Spleen (tissue), 11 donors: Measurements from ENCODE around the gene GPRC5C. TPM values are rescaled to one million over a fixed set of nuclear protein-coding genes. Genes with fewer than 3 reads are reported as not detected.

Experiments used
- DNase-seq: peaks from one replicate; pipeline ENCODE4 v3.0.0-alpha.2; 2020
- H3K27ac ChIP-seq, 8 donors: fragments of 200-600 bp; sonication (generic) in 7 of 8; 1 replicate in 4 of 8; 2 replicates in 4 of 8; pipeline versions ENCODE4 v1.5.0 to v1.8.0; 2016 to 2021; ENCODE audit warnings: inconsistent platforms in 4 of 8, mild to moderate bottlenecking in 4 of 8, moderate library complexity in 1 of 8
- H3K27me3 ChIP-seq, 7 donors: fragments of 200-600 bp; sonication (generic) in 6 of 7; replicated peaks in 1 of 7; 1 replicate in 4 of 7; 2 replicates in 3 of 7; pipeline versions ENCODE4 v1.5.0 to v1.8.0; 2016 to 2021; ENCODE audit warnings: inconsistent platforms in 3 of 7, mild to moderate bottlenecking in 1 of 7
- H3K36me3 ChIP-seq, 6 donors: fragments of 200-600 bp; sonication (generic) in 5 of 6; 1 replicate in 4 of 6; 2 replicates in 2 of 6; pipeline versions ENCODE4 v1.5.0 to v1.8.0; 2016 to 2021; ENCODE audit warnings: inconsistent platforms in 2 of 6
- H3K4me1 ChIP-seq, 6 donors: fragments of 200-600 bp; sonication (generic) in 5 of 6; 1 replicate in 3 of 6; 2 replicates in 3 of 6; pipeline versions ENCODE4 v1.5.0 to v1.8.0; 2016 to 2021; ENCODE audit warnings: inconsistent platforms in 3 of 6
- H3K4me3 ChIP-seq, 8 donors: fragments of 200-600 bp; sonication (generic) in 7 of 8; 1 replicate in 4 of 8; 2 replicates in 4 of 8; pipeline versions ENCODE4 v1.5.0 to v1.8.0; 2016 to 2021; ENCODE audit warnings: inconsistent platforms in 4 of 8, mild to moderate bottlenecking in 4 of 8, moderate library complexity in 2 of 8
- H3K9me3 ChIP-seq, 8 donors: fragments of 200-600 bp; sonication (generic) in 7 of 8; 1 replicate in 4 of 8; 2 replicates in 4 of 8; pipeline versions ENCODE4 v1.5.0 to v1.8.0; 2016 to 2021; ENCODE audit warnings: inconsistent platforms in 4 of 8
- POLR2A ChIP-seq, 3 donors: fragments of 450-650 bp; IDR thresholded peaks; one replicate each; pipeline ENCODE4 v1.5.1; 2017; ENCODE audit warnings: antibody characterized with exemption in 3 of 3, mild to moderate bottlenecking in 1 of 3
- POLR2AphosphoS5 ChIP-seq, 3 donors: sonication (generic); formaldehyde crosslinking; IDR thresholded peaks; one replicate each; pipeline ENCODE4 v1.5.1; 2017; ENCODE audit warnings: antibody characterized with exemption in 3 of 3
- WGBS, 5 donors: extraction: QIAGEN DNeasy Blood & Tissue Kit in 3 of 5; methylation state at CpG; one replicate each; pipeline versions ENCODE4 v1.1.5 to v1.1.7; 2013 to 2018; 5-methylcytosine and 5-hydroxymethylcytosine counted together
- intact Hi-C: fragments of 100-400 bp; cut with DNase I; formaldehyde crosslinking; loops from one replicate; pipeline ENCODE4 v1.15.0; 2023; ENCODE audit warnings: low total_unique reads
- polyA plus RNA-seq, 3 donors: library from polyadenylated mRNA; stranded (reverse); fragments of 200-250 nt; gene quantifications; one replicate each; pipeline ENCODE4 v1.2.1, GENCODE V29; 2013
- total RNA-seq, 7 donors: library from RNA; depleted of rRNA in 3 of 7; stranded (reverse); fragments of >200 nt in 3 of 7; fragmentation: NEBNext Ultra II Directional in 4 of 7; extraction: Animal tissue kit (Norgen Biotek cat#: 25700) in 4 of 7; gene quantifications; one replicate each; pipeline versions ENCODE4 v1.1.0 to v1.2.1, GENCODE V29; 2016 to 2021
- TF ChIP-seq, protein P1 (sequence below), 11 experiments: fragments of 200-600 bp in 7 of 11; fragments of 450-650 bp in 4 of 11; sonication (generic) in 4 of 11; IDR thresholded peaks in 8 of 11; conservative IDR thresholded peaks in 3 of 11; 1 replicate in 7 of 11; 2 replicates in 4 of 11; pipeline versions ENCODE4 v1.4.0 to v1.8.0; 2016 to 2021; ENCODE audit warnings: antibody characterized with exemption in 11 of 11, inconsistent platforms in 4 of 11, mild to moderate bottlenecking in 1 of 11
- donor health status: healthy with polysubstance abuse.
- donor health status: DM: no; HTN: no; CAD: no; lungs with moderate emphysema.
- donor health status: DM: no; HTN: no; CAD: no.
- donor health status: Bipolar disorder and iron deficiency.
- donor health status: healthy.
- donor health status: DM: no; HTN: no; CAD: no.
- donor health status: DM: yes; HTN: yes; CAD: no.

GPRC5C gene
- total and polyA plus RNA-seq, 10 donors, result 11.0 to 70.0 (median 28.6) TPM

DNA sequence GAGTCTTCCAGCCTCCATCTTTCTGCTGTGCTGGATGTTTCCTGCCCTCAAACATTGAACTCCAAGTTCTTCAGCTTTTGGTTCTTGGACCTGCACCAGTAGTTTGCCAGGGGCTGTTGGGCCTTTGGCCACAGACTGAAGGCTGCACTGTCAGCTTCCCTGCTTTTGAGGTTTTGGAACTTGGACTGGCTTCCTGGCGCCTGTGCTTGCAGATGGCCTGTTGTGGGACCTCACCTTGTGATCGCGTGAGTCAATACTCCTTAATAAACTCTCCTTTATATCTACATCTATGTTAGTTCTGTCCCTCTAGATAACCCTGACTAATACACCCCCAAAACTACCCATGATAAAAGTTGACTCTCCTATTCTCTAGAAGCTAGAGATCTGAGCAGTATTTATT, 26.9 kb downstream of the GPRC5C start:
- Histone ChIP-seq H3K4me1 (peaks cover 15 to 84% (median 55%) of the 10 kb centered on the region in 6 donors), H3K4me3 (no peak overlapping the region), H3K27me3 (peaks cover 0 to 8% (median 0%) of the 10 kb centered on the region in 7 donors), H3K36me3 (no peaks in the 10 kb centered on the region), H3K9me3 (no peaks in the 10 kb centered on the region), H3K27ac (peak overlapping the region in 1 of 8 donors; percentile 30)
- DNase-seq, result no peak
- 58 to 89% (median 74%) methylated on average over 3 of the region's 3 CpGs for WGBS, 5 donors
- intact Hi-C loops, result loop anchor here (10.0 kb wide), 1 partner anchor 244 kb away; the partner anchor contains the start of gene TTYH2
- TF ChIP-seq, protein P1, sequence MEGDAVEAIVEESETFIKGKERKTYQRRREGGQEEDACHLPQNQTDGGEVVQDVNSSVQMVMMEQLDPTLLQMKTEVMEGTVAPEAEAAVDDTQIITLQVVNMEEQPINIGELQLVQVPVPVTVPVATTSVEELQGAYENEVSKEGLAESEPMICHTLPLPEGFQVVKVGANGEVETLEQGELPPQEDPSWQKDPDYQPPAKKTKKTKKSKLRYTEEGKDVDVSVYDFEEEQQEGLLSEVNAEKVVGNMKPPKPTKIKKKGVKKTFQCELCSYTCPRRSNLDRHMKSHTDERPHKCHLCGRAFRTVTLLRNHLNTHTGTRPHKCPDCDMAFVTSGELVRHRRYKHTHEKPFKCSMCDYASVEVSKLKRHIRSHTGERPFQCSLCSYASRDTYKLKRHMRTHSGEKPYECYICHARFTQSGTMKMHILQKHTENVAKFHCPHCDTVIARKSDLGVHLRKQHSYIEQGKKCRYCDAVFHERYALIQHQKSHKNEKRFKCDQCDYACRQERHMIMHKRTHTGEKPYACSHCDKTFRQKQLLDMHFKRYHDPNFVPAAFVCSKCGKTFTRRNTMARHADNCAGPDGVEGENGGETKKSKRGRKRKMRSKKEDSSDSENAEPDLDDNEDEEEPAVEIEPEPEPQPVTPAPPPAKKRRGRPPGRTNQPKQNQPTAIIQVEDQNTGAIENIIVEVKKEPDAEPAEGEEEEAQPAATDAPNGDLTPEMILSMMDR (IDR thresholded peaks at IDR 0.05 in 8 of 11, conservative IDR thresholded peaks at IDR 0.05 in 3 of 11), result no peak
- TF ChIP-seq POLR2A (IDR thresholded peaks at IDR 0.05), result no peak
- no peak for TF ChIP-seq POLR2AphosphoS5 (IDR thresholded peaks at IDR 0.05)

DNA sequence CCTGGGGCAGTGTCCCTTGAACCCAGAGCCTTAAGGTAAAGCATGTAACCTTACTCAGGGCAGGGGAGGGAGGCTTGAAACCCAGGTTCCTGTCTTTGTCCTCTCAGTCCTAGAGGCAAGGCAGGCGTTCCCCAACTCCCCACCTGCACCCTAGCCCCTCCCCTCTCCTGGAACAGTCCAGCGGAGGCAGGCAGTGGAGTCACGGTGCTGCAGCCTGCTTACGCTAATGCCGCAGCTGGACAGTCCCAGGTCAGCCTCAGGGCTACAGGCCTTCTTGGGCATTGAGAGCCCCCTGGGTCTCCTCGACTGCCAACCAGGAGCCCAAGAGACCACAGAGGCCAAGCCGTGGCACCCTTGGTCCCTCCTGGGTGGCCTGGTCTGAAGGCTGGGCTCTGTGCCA, 27.7 kb downstream of the GPRC5C start:
- intact Hi-C loops, result loop anchor here (10.0 kb wide), 1 partner anchor 245 kb away; the partner anchor contains the start of gene TTYH2
- H3K9me3 ChIP-seq, result no peaks in the 10 kb centered on the region
- DNase-seq, result no peak
- WGBS, 5 donors, result 66 to 87% (median 83%) methylated on average over 2 to 7 of the region's 7 CpGs
- TF ChIP-seq POLR2A (IDR thresholded peaks at IDR 0.05), result no peak
- TF ChIP-seq POLR2AphosphoS5 (IDR thresholded peaks at IDR 0.05), result no peak
- H3K27ac ChIP-seq, result peak overlapping the region in 2 of 8 donors; percentile 30 to 59
- no peak overlapping the region for H3K4me3 ChIP-seq
- peaks cover 0 to under 1% (median 0%) of the 10 kb centered on the region in 7 donors for H3K27me3 ChIP-seq
- H3K4me1 ChIP-seq, result peaks cover 15 to 84% (median 55%) of the 10 kb centered on the region in 6 donors
- no peaks in the 10 kb centered on the region for H3K36me3 ChIP-seq

DNA sequence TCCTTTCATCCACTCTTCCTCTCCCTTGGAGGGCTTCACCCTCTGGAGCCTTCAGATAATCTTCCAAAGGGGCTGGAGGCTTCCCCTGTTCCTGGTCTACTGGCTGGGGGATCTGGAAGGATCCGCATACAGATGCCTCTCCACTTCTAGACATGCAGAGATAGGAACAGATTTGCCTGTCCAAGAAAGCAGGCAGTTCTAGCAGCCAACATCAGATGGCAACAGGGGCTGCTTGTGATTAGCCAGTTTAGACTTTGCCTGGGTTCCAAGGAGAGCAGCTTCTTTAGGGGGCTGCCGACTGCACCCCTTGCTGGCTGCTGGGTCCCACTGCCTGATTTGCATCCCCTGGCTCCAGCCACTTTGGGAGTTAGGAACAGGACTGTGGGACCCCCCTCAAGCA, 28.4 kb downstream of the GPRC5C start:
- no peaks in the 10 kb centered on the region for H3K36me3 ChIP-seq
- no peaks in the 10 kb centered on the region for H3K9me3 ChIP-seq
- DNase-seq, result no peak
- WGBS, 5 donors, result 84 to 94% (median 86%) methylated on average over 1 to 2 of the region's 2 CpGs
- peak overlapping the region in 2 of 8 donors; percentile 30 to 59 for H3K27ac ChIP-seq
- H3K27me3 ChIP-seq, result no peaks in the 10 kb centered on the region
- intact Hi-C loops, result no loop called here
- TF ChIP-seq POLR2A (IDR thresholded peaks at IDR 0.05) (no peak), POLR2AphosphoS5 (IDR thresholded peaks at IDR 0.05) (no peak)
- TF ChIP-seq, protein P1 (IDR thresholded peaks at IDR 0.05 in 8 of 11, conservative IDR thresholded peaks at IDR 0.05 in 3 of 11), result no peak
- H3K4me1 ChIP-seq, result peaks cover 14 to 84% (median 54%) of the 10 kb centered on the region in 6 donors
- no peak overlapping the region for H3K4me3 ChIP-seq

DNA sequence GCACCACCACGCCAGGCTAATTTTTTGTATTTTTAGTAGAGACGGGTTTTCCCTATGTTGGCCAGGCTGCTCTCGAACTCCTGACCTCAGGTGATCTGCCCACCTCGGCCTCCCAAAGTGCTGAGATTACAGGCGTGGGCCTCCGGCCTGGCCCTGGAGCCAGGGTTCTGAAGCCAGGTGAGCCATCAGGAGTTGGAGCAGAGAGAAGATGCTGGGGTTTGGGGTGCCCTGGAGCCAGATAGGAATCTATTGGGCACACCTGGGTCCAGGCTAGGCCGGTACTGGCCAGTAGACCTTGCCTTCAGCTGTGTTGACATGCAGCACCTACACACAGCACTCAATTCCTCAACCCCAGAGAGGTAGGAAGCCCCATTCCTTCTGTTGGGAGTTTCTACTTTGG, 29.1 kb downstream of the GPRC5C start:
- Histone ChIP-seq H3K9me3 (no peaks in the 10 kb centered on the region), H3K27ac (peak overlapping the region in 3 of 8 donors; percentile 93 to 95 (median 94)), H3K4me3 (no peak overlapping the region), H3K36me3 (no peaks in the 10 kb centered on the region), H3K4me1 (peaks cover 14 to 84% (median 54%) of the 10 kb centered on the region in 6 donors), H3K27me3 (no peaks in the 10 kb centered on the region)
- DNase-seq, result no peak
- TF ChIP-seq POLR2AphosphoS5 (IDR thresholded peaks at IDR 0.05) (no peak), POLR2A (IDR thresholded peaks at IDR 0.05) (no peak)
- TF ChIP-seq, protein P1 (IDR thresholded peaks at IDR 0.05 in 8 of 11, conservative IDR thresholded peaks at IDR 0.05 in 3 of 11), result no peak
- 94 to 98% (median 95%) methylated on average over 7 of the region's 7 CpGs for WGBS, 5 donors
- intact Hi-C loops, result no loop called here
